Neuronal stem cell (in vitro differentiated cells): ENCODE results near the gene SWSAP1.

Source experiments
- DNase-seq: peaks from one replicate; pipeline ENCODE4 v3.0.0-alpha.2; 2013; ENCODE audit warnings: low spot score
- H2AFZ ChIP-seq: one replicate; pipeline ENCODE4 v1.6.1; 2013; ENCODE audit warnings: mild to moderate bottlenecking, low read length, inconsistent platforms
- H2AK5ac ChIP-seq: 2 replicates; pipeline ENCODE4 v1.6.1; 2013; ENCODE audit warnings: low read depth, mild to moderate bottlenecking, inconsistent platforms, low read length, moderate library complexity, mixed read lengths
- H2BK120ac ChIP-seq: 2 replicates; pipeline ENCODE4 v1.6.1; 2013; ENCODE audit warnings: low read depth, mild to moderate bottlenecking, inconsistent platforms, low read length, moderate library complexity, mixed read lengths
- H2BK12ac ChIP-seq: one replicate; pipeline ENCODE4 v1.6.1; 2013; ENCODE audit warnings: low read length, inconsistent platforms
- H2BK15ac ChIP-seq: 2 replicates; pipeline ENCODE4 v1.6.1; 2013; ENCODE audit warnings: mild to moderate bottlenecking, low read length, inconsistent platforms, mixed read lengths
- H2BK5ac ChIP-seq: one replicate; pipeline ENCODE4 v1.6.1; 2013; ENCODE audit warnings: inconsistent platforms, mild to moderate bottlenecking, low read length, moderate library complexity
- H3K14ac ChIP-seq: one replicate; pipeline ENCODE4 v1.6.1; 2013; ENCODE audit warnings: low read length, inconsistent platforms
- H3K18ac ChIP-seq: 2 replicates; pipeline ENCODE4 v1.6.1; 2013; ENCODE audit warnings: low read length, inconsistent platforms
- H3K23ac ChIP-seq: 2 replicates; pipeline ENCODE4 v1.6.1; 2013; ENCODE audit warnings: low read depth, mild to moderate bottlenecking, mixed read lengths, low read length, inconsistent platforms; ENCODE audit not compliant: poor library complexity
- H3K27ac ChIP-seq: replicated peaks from 3 replicates; pipeline ENCODE4 v1.5.1; 2013; ENCODE audit warnings: low read length, inconsistent platforms
- H3K27me3 ChIP-seq, 3 experiments: 2 replicates each; pipeline ENCODE4 v1.6.1; 2013; ENCODE audit warnings: low read length in 3 of 3, mild to moderate bottlenecking in 2 of 3, inconsistent platforms in 1 of 3, low read depth in 1 of 3, mixed read lengths in 1 of 3, moderate library complexity in 1 of 3; ENCODE audit not compliant: control insufficient read depth in 3 of 3, insufficient read depth in 3 of 3
- H3K36me3 ChIP-seq, 2 donors: replicated peaks in 1 of 2; 2 replicates each; pipeline ENCODE4 v1.6.1; 2013; ENCODE audit warnings: low read length in 2 of 2; ENCODE audit not compliant: control insufficient read depth in 2 of 2, insufficient read depth in 2 of 2
- H3K4ac ChIP-seq: 2 replicates; pipeline ENCODE4 v1.6.1; 2013; ENCODE audit warnings: inconsistent platforms, mild to moderate bottlenecking, low read length, moderate library complexity
- H3K4me1 ChIP-seq, 2 donors: 1 replicate in 1 of 2; 2 replicates in 1 of 2; pipeline ENCODE4 v1.6.1; 2013; ENCODE audit warnings: low read length in 2 of 2, low read depth in 1 of 2; ENCODE audit not compliant: control insufficient read depth in 2 of 2, insufficient read depth in 1 of 2
- H3K4me2 ChIP-seq: one replicate; pipeline ENCODE4 v1.6.1; 2013; ENCODE audit warnings: mild to moderate bottlenecking, low read length, inconsistent platforms; ENCODE audit not compliant: insufficient read depth, poor library complexity, severe bottlenecking
- H3K4me3 ChIP-seq, 2 donors: 2 replicates each; pipeline ENCODE4 v1.5.1; 2013; ENCODE audit warnings: low read length in 2 of 2, mild to moderate bottlenecking in 2 of 2, inconsistent platforms in 1 of 2, moderate library complexity in 1 of 2
- H3K79me1 ChIP-seq: one replicate; pipeline ENCODE4 v1.6.1; 2013; ENCODE audit warnings: low read depth, mild to moderate bottlenecking, inconsistent platforms, low read length, moderate library complexity
- H3K9ac ChIP-seq: one replicate; pipeline ENCODE4 v1.6.1; 2013; ENCODE audit warnings: mild to moderate bottlenecking, low read depth, low read length, inconsistent platforms; ENCODE audit not compliant: poor library complexity
- H3K9me3 ChIP-seq, 2 donors: replicated peaks in 1 of 2; 2 replicates each; pipeline versions ENCODE3 to v1.6.1; 2013; ENCODE audit warnings: low read length in 2 of 2, mild to moderate bottlenecking in 2 of 2, inconsistent platforms in 1 of 2, low read depth in 1 of 2, mixed read lengths in 1 of 2, moderate library complexity in 1 of 2; ENCODE audit not compliant: control insufficient read depth in 2 of 2, insufficient read depth in 1 of 2
- H4K8ac ChIP-seq: one replicate; pipeline ENCODE4 v1.6.1; 2013; ENCODE audit warnings: low read depth, mild to moderate bottlenecking, inconsistent platforms, low read length, moderate library complexity
- H4K91ac ChIP-seq: one replicate; pipeline ENCODE4 v1.6.1; 2013; ENCODE audit warnings: low read length, low read depth, mild to moderate bottlenecking, inconsistent platforms; ENCODE audit not compliant: poor library complexity
- WGBS, 2 donors: extraction: QIAGEN DNeasy Blood & Tissue Kit; methylation state at CpG; one replicate each; pipeline ENCODE4 v1.1.7; 2013; ENCODE audit warnings: missing lambda C conversion rate in 2 of 2, mixed read lengths in 1 of 2; ENCODE audit not compliant: insufficient read length in 2 of 2, insufficient replicate concordance in 1 of 2; ENCODE audit errors: extremely low coverage in 2 of 2; 5-methylcytosine and 5-hydroxymethylcytosine counted together

SWSAP1 gene

GRCh38 chr19:11418549-11419506, 44.4 kb downstream of the SWSAP1 start, which contains the start of gene RGL3:
Gene RGL3, minus strand, starts transcription at chr19:11419314. Its CDS starts 36 bp downstream, at chr19:11419278.
- Histone ChIP-seq H3K4me2 (peak within 1 kb of the TSS; percentile 84), H3K36me3 (no peaks in the 10 kb centered on the region), H4K91ac (no peak within 1 kb of the TSS), H2BK5ac (no peak within 1 kb of the TSS), H2BK120ac (no peak within 1 kb of the TSS), H3K27ac (no peak within 1 kb of the TSS), H2BK12ac (no peak within 1 kb of the TSS), H3K4ac (no peak within 1 kb of the TSS), H2AFZ (peak within 1 kb of the TSS; percentile 75), H3K14ac (peak within 1 kb of the TSS; percentile 4), H3K23ac (peak within 1 kb of the TSS; percentile 44), H2AK5ac (no peak within 1 kb of the TSS), H3K18ac (peak within 1 kb of the TSS; percentile 89), H2BK15ac (peak within 1 kb of the TSS; percentile 15), H3K4me1 (peaks cover 13 to 16% of the 10 kb centered on the region in 2 donors), H3K9ac (peak within 1 kb of the TSS; percentile 80), H4K8ac (no peak within 1 kb of the TSS), H3K9me3 (peaks cover 13 to 14% of the 10 kb centered on the region in 2 donors), H3K4me3 (peak within 1 kb of the TSS; percentile 35 to 72), H3K27me3 (peaks cover 43 to 72% (median 71%) of the 10 kb centered on the region in 3 experiments), H3K79me1 (no peaks in the 10 kb centered on the region)
- no peak for DNase-seq
- no CpG with 5 or more reads among the region's 72 CpGs for WGBS, 2 donors

GRCh38 chr19:11420429-11421370, 46.2 kb downstream of the SWSAP1 start:
- no peak for DNase-seq
- H3K9me3 ChIP-seq = peaks cover 13 to 14% of the 10 kb centered on the region in 2 donors
- WGBS, 2 donors = no CpG with 5 or more reads among the region's 46 CpGs
- H3K27ac ChIP-seq = no peak overlapping the region
- H3K4me1 ChIP-seq = peaks cover 13 to 16% of the 10 kb centered on the region in 2 donors
- peak overlapping the region; percentile 81 for H2BK15ac ChIP-seq
- no peak overlapping the region for H2BK12ac ChIP-seq
- peak overlapping the region; percentile 21 for H3K14ac ChIP-seq
- peaks cover 44 to 75% (median 73%) of the 10 kb centered on the region in 3 experiments for H3K27me3 ChIP-seq
- peak overlapping the region; percentile 90 for H3K18ac ChIP-seq
- peak overlapping the region; percentile 88 for H2AFZ ChIP-seq
- H4K91ac ChIP-seq = no peak overlapping the region
- H3K9ac ChIP-seq = peak overlapping the region; percentile 72
- no peak overlapping the region for H4K8ac ChIP-seq
- peak overlapping the region in 1 of 2 donors; percentile 26 for H3K4me3 ChIP-seq
- peak overlapping the region; percentile 45 for H3K4me2 ChIP-seq
- no peaks in the 10 kb centered on the region for H3K36me3 ChIP-seq
- H3K4ac ChIP-seq = no peak overlapping the region
- H2BK120ac ChIP-seq = no peak overlapping the region
- H2AK5ac ChIP-seq = peak overlapping the region; percentile 75
- H3K23ac ChIP-seq = peak overlapping the region; percentile 86
- no peaks in the 10 kb centered on the region for H3K79me1 ChIP-seq
- H2BK5ac ChIP-seq = peak overlapping the region; percentile 87

- Histone ChIP-seq H3K4ac (peak overlapping the region; percentile 37), H3K4me2 (no peak overlapping the region), H4K8ac (no peak overlapping the region), H2BK120ac (no peak overlapping the region), H3K14ac (peak overlapping the region; percentile 82), H2BK12ac (peak overlapping the region; percentile 73), H3K4me1 (peaks cover 13 to 16% of the 10 kb centered on the region in 2 donors), H3K4me3 (no peak overlapping the region), H3K9me3 (peaks cover 13 to 14% of the 10 kb centered on the region in 2 donors), H3K27me3 (peaks cover 44 to 75% (median 73%) of the 10 kb centered on the region in 3 experiments), H2BK5ac (peak overlapping the region; percentile 87), H3K36me3 (no peaks in the 10 kb centered on the region), H3K27ac (no peak overlapping the region), H4K91ac (no peak overlapping the region), H3K9ac (peak overlapping the region; percentile 37), H2AFZ (peak overlapping the region; percentile 88), H3K23ac (peak overlapping the region; percentile 86), H2BK15ac (no peak overlapping the region), H2AK5ac (peak overlapping the region; percentile 75), H3K18ac (peak overlapping the region; percentile 90), H3K79me1 (no peaks in the 10 kb centered on the region)
- no peak for DNase-seq
- no CpG with 5 or more reads among the region's 36 CpGs for WGBS, 2 donors
These were observed 47.1 kb downstream of the SWSAP1 start for GRCh38 chr19:11421371-11422098.
